ENCODE results near the gene SART3. TPM values are rescaled to one million over a fixed set of nuclear protein-coding genes. Genes with fewer than 3 reads are reported as not detected.

The SART3 gene
- total and polyA plus RNA-seq, 4 experiments from 2014 or later = 25.9 to 112 (median 76.7) TPM

DNA sequence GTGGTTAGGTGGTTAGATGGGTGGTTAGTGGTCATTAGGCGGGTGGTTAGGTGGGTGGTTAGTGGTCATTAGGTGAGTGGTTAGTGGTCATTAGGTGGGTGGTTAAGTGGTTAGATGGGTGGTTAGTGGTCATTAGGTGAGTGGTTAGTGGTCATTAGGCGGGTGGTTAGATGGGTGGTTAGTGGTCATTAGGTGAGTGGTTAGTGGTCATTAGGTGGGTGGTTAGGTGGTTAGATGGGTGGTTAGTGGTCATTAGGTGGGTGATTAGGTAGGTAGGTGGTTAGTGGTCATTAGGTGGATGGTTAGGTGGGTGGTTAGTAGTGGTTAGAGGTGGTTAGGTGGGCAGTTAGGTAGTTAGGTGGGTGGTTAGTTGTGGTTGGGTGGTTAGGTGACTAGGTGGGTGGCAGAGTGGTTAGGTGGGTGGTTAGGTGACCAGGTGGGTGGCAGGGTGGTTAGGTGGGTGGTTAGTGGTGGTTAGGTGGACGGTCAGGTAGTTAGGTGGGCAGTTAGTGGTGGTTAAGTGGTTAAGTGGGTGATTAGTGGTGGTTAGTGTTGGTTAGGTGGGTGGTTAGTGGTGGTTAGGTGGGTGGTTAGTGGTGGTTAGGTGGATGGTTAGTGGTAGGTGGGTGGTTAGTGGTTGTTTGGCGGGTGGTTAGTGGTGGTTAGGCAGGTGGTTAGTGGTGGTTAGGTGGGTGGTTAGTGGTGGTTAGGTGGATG, 44.9 kb upstream of the SART3 start:
- Histone ChIP-seq H3K27me3 (ENCODE audit: insufficient read depth, low read length) (no peaks in the 10 kb centered on the region), H3K4me1 (ENCODE audit: insufficient read depth, low read length) (no peaks in the 10 kb centered on the region), H3K36me3 (ENCODE audit: insufficient read depth, low read length) (no peaks in the 10 kb centered on the region), H3K27ac (ENCODE audit: low read depth, low read length) (no peak overlapping the region), H3K4me3 (ENCODE audit: low read length in 2 of 2) (no peak overlapping the region), H3K9me3 (ENCODE audit: control insufficient read depth in 1 of 2, low read length in 2 of 2) (no peaks in the 10 kb centered on the region)
- no peaks in the 10 kb centered on the region for H3K36me3 Mint-ChIP-seq
- H3K9me3 Mint-ChIP-seq = no peaks in the 10 kb centered on the region
- intact Hi-C loops (cut with micrococcal nuclease) = no loop called here
- no peak for DNase-seq
- H3K27ac Mint-ChIP-seq = peak overlapping the region in 3 of 7 donors; percentile 42 to 83 (median 48)
- no peaks in the 10 kb centered on the region for H3K27me3 Mint-ChIP-seq
- H3K4me3 Mint-ChIP-seq = no peak overlapping the region
- POLR2A ChIA-PET (ENCODE audit: partially characterized antibody) = no interaction called here
- no peaks in the 10 kb centered on the region for H3K4me1 Mint-ChIP-seq
- CTCF ChIA-PET (ENCODE audit: partially characterized antibody) = interaction anchor here (4.1 kb wide), 1 partner anchor 12 kb away, joined by 29 read pairs; no protein-coding TSS in a partner anchor

DNA sequence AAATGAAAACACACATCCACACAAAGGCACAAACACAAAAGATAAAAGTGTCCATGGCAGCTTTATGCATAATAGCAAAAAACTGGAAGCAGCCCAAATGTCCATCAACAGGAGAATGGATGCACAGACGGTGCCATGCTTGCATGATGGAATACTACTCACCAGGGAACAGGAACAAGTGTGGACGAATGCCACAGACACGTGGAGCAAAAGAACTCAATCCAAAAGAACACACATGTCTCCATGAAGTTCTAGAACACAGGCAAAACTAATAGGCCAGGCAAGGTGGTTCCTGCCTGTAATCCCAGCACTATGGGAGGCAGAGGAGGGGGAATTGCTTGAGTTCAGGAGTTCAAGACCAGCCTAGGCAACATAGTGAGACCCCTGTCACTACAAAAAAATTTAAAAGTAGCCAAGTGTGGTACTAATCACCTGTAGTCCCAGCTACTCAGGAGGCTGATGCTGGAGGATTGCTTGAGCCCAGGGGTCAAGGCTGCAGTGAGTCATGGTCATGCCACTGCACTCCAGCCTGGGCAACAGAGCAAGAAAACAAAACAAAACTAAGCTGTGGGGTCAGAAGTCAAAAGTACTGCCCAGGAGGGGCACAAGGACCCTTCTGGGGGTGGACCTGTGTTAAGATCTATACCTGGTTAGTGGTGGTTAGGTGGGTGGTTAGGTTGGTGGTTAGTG, 44.2 kb upstream of the SART3 start:
- H3K4me1 Mint-ChIP-seq = no peaks in the 10 kb centered on the region
- CTCF ChIA-PET (ENCODE audit: partially characterized antibody) = interaction anchor here (1.3 kb wide), 1 partner anchor 15 kb away, joined by 4 read pairs; no protein-coding TSS in a partner anchor
- H3K4me1 ChIP-seq (ENCODE audit: insufficient read depth, low read length) = no peaks in the 10 kb centered on the region
- intact Hi-C loops (cut with micrococcal nuclease) = no loop called here
- POLR2A ChIA-PET (ENCODE audit: partially characterized antibody) = no interaction called here
- no peak for DNase-seq
- H3K27ac Mint-ChIP-seq = peak overlapping the region in 1 of 7 donors; percentile 24
- H3K4me3 ChIP-seq (ENCODE audit: low read length in 2 of 2) = no peak overlapping the region
- no peaks in the 10 kb centered on the region for H3K9me3 Mint-ChIP-seq
- H3K27ac ChIP-seq (ENCODE audit: low read depth, low read length) = no peak overlapping the region
- no peak overlapping the region for H3K4me3 Mint-ChIP-seq
- no peaks in the 10 kb centered on the region for H3K9me3 ChIP-seq (ENCODE audit: control insufficient read depth in 1 of 2, low read length in 2 of 2)
- no peaks in the 10 kb centered on the region for H3K27me3 ChIP-seq (ENCODE audit: insufficient read depth, low read length)
- no peaks in the 10 kb centered on the region for H3K36me3 Mint-ChIP-seq
- no peaks in the 10 kb centered on the region for H3K27me3 Mint-ChIP-seq
- no peaks in the 10 kb centered on the region for H3K36me3 ChIP-seq (ENCODE audit: insufficient read depth, low read length)

DNA sequence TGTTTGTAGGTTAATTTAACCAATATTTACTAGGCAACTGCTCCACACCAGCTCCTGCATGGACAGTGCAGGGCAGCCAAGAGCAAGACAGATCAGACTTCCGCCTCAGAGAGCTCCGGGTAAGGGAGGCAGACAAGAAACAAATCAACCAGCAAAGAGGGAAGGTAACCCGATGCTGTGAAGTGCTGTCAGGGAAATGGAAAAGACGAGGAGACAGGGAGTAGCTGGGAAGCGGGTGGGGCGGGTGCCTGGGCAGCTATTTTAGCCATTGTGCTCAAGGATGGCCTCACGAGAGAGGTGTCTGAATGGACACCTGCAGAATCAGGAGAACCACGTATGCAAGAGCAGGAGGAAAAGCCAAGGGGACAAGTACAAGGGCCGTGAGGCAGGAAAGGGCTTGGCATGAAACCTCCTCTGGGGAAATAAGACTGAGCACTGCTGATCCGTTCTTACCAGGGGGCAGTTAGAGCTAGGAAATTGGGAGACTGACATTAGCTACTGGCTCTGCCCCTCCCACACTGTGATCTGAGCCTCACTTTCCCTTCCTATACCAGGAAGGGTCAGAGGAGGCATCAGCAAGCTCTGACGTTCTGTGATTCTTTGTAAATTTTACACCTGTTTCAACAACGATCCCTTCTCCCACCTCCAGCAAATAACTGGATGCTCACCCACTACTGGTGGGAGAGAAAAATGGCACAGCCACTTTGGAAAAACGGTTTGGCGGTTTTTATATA, 43.4 kb upstream of the SART3 start:
- no peaks in the 10 kb centered on the region for H3K4me1 Mint-ChIP-seq
- Histone ChIP-seq H3K27me3 (ENCODE audit: insufficient read depth, low read length) (no peaks in the 10 kb centered on the region), H3K36me3 (ENCODE audit: insufficient read depth, low read length) (no peaks in the 10 kb centered on the region), H3K4me3 (ENCODE audit: low read length in 2 of 2) (no peak overlapping the region), H3K4me1 (ENCODE audit: insufficient read depth, low read length) (no peaks in the 10 kb centered on the region), H3K27ac (ENCODE audit: low read depth, low read length) (no peak overlapping the region), H3K9me3 (ENCODE audit: control insufficient read depth in 1 of 2, low read length in 2 of 2) (no peaks in the 10 kb centered on the region)
- intact Hi-C loops (cut with micrococcal nuclease) = no loop called here
- no peaks in the 10 kb centered on the region for H3K27me3 Mint-ChIP-seq
- ChIA-PET POLR2A (ENCODE audit: partially characterized antibody) (no interaction called here), CTCF (ENCODE audit: partially characterized antibody) (interaction anchor here (1.0 to 1.5 kb wide), 3 partner anchors 14 to 49 kb away, joined by 3 to 4 read pairs (median 4); no protein-coding TSS in a partner anchor)
- no peak overlapping the region for H3K4me3 Mint-ChIP-seq
- H3K27ac Mint-ChIP-seq = peak overlapping the region in 1 of 7 donors; percentile 24
- H3K36me3 Mint-ChIP-seq = no peaks in the 10 kb centered on the region
- H3K9me3 Mint-ChIP-seq = no peaks in the 10 kb centered on the region
- DNase-seq = no peak

DNA sequence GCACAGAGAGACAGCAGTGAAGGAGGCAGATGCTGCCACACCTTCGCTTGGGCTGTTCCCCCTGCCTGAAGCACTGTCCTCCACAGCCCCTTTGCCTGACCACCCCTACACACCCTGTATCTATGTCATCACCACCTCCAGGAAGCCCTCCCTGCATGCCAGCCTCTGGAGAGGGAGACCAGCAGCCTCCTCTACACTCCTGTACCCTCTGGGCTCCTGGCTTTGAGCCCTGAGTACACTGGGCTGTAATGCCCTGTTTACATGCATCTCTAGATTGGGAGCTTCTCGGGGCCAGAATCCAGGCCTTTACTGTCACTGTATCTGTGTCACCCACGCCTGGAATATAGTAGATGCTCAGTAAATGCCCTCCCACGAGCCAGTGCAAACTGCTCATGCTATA, 42.8 kb upstream of the SART3 start:
- Mint-ChIP-seq H3K9me3 (no peaks in the 10 kb centered on the region), H3K27me3 (no peaks in the 10 kb centered on the region), H3K4me1 (no peaks in the 10 kb centered on the region), H3K4me3 (no peak overlapping the region), H3K36me3 (no peaks in the 10 kb centered on the region), H3K27ac (peak overlapping the region in 3 of 7 donors; percentile 48 to 64 (median 50))
- Histone ChIP-seq H3K36me3 (ENCODE audit: insufficient read depth, low read length) (no peaks in the 10 kb centered on the region), H3K27ac (ENCODE audit: low read depth, low read length) (no peak overlapping the region), H3K4me3 (ENCODE audit: low read length in 2 of 2) (no peak overlapping the region), H3K27me3 (ENCODE audit: insufficient read depth, low read length) (no peaks in the 10 kb centered on the region), H3K4me1 (ENCODE audit: insufficient read depth, low read length) (no peaks in the 10 kb centered on the region), H3K9me3 (ENCODE audit: control insufficient read depth in 1 of 2, low read length in 2 of 2) (no peaks in the 10 kb centered on the region)
- intact Hi-C loops (cut with micrococcal nuclease) = no loop called here
- no peak for DNase-seq
- ChIA-PET POLR2A (ENCODE audit: partially characterized antibody) (no interaction called here), CTCF (ENCODE audit: partially characterized antibody) (interaction anchor here (1.0 to 1.5 kb wide), 2 partner anchors 14 to 50 kb away, joined by 3 to 4 read pairs; no protein-coding TSS in a partner anchor)

DNA sequence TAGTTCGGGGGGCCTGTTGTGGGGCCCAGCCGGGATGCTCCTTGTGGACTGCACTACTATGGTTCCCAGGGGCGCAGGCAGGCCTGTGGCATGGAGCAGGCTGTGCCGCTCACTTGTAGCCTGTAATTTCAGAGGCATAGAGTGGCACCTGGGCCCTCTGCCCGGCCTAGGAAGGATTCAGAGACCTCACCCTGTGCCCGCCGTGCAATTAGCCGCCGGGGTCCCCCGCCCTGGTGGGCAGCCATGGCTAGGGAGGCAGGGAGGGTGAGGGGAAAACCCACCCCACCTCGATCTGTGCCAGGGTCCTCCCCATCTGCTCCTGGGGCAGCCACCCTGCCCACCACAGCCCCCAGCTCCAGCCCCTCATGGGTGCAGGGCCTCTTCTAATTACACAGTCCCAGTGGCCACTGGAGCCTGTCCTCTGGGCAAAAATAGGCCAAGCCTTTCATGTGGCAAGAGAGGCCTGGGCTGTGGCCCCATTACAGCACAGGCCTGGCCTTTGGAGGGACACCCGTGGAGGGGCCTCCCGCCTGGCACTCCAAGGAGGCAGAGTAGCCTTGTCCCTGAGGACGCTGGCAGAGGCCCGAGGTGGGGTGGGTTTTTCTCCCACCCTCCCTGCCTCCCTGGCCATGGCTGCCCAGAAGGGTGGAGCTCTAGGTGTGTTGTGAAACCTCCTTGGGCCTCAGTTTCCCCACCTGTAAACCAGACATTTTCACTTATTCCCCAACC, 42.2 kb upstream of the SART3 start:
- intact Hi-C loops (cut with micrococcal nuclease) = no loop called here
- H3K36me3 ChIP-seq (ENCODE audit: insufficient read depth, low read length) = no peaks in the 10 kb centered on the region
- H3K27ac ChIP-seq (ENCODE audit: low read depth, low read length) = no peak overlapping the region
- POLR2A ChIA-PET (ENCODE audit: partially characterized antibody) = no interaction called here
- H3K9me3 ChIP-seq (ENCODE audit: control insufficient read depth in 1 of 2, low read length in 2 of 2) = no peaks in the 10 kb centered on the region
- H3K4me1 Mint-ChIP-seq = no peaks in the 10 kb centered on the region
- no peaks in the 10 kb centered on the region for H3K9me3 Mint-ChIP-seq
- CTCF ChIA-PET (ENCODE audit: partially characterized antibody) = interaction anchor here (1.5 kb wide), 1 partner anchor 50 kb away, joined by 3 read pairs; no protein-coding TSS in a partner anchor
- no peaks in the 10 kb centered on the region for H3K27me3 ChIP-seq (ENCODE audit: insufficient read depth, low read length)
- H3K27me3 Mint-ChIP-seq = no peaks in the 10 kb centered on the region
- H3K4me3 Mint-ChIP-seq = no peak overlapping the region
- no peak overlapping the region for H3K4me3 ChIP-seq (ENCODE audit: low read length in 2 of 2)
- H3K4me1 ChIP-seq (ENCODE audit: insufficient read depth, low read length) = no peaks in the 10 kb centered on the region
- DNase-seq = no peak
- no peak overlapping the region for H3K27ac Mint-ChIP-seq
- H3K36me3 Mint-ChIP-seq = no peaks in the 10 kb centered on the region

DNA sequence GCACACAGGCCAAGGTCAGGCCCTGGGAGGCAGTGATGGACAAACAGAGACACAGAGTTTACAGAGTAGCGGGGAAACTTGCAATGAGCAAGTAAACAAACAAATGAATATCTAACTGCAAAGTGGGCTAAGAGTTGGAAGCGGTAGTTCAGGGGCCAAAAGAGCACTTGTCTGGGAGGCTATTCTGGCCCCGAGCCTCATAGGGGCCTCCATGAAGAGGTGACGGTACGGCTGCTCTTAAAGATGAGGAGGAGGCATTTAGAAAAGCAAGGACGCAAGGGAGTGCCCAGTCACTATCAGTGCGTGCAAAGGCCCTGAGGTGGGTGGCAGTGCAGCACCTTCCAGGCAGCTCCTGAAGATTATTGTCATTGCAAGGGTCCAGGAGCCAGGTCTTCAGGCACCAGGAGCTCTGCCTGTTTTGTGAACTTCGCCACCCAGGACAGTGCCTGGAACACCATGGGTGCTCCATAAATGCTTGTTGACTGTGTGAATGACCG, 41.3 kb upstream of the SART3 start:
- intact Hi-C loops (cut with micrococcal nuclease) = no loop called here
- Mint-ChIP-seq H3K9me3 (no peaks in the 10 kb centered on the region), H3K4me3 (no peak overlapping the region), H3K27me3 (no peaks in the 10 kb centered on the region), H3K36me3 (no peaks in the 10 kb centered on the region), H3K4me1 (no peaks in the 10 kb centered on the region), H3K27ac (no peak overlapping the region)
- CTCF ChIA-PET (ENCODE audit: partially characterized antibody) = no interaction called here
- POLR2A ChIA-PET (ENCODE audit: partially characterized antibody) = no interaction called here
- no peaks in the 10 kb centered on the region for H3K9me3 ChIP-seq (ENCODE audit: control insufficient read depth in 1 of 2, low read length in 2 of 2)
- no peak for DNase-seq
- no peak overlapping the region for H3K4me3 ChIP-seq (ENCODE audit: low read length in 2 of 2)
- H3K4me1 ChIP-seq (ENCODE audit: insufficient read depth, low read length) = no peaks in the 10 kb centered on the region
- H3K27me3 ChIP-seq (ENCODE audit: insufficient read depth, low read length) = no peaks in the 10 kb centered on the region
- H3K27ac ChIP-seq (ENCODE audit: low read depth, low read length) = no peak overlapping the region
- no peaks in the 10 kb centered on the region for H3K36me3 ChIP-seq (ENCODE audit: insufficient read depth, low read length)

DNA sequence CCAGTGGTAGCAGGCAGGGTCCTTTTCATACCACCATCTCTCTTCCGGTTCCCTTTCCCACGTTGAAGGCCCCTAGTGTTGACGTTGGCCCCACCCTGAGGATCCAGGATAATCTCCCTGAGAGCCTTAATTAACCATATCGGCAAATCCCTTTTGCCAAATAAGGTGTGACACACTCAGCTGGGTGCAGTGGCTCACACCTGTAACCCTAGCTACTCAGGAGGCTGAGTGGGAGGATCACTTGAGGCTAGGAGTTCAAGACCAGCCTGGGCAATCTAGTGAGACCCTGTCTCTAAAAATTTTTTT, 39.7 kb upstream of the SART3 start:
- Mint-ChIP-seq H3K9me3 (no peaks in the 10 kb centered on the region), H3K36me3 (no peaks in the 10 kb centered on the region), H3K4me3 (no peak overlapping the region), H3K27me3 (no peaks in the 10 kb centered on the region), H3K27ac (no peak overlapping the region), H3K4me1 (no peaks in the 10 kb centered on the region)
- no peak for DNase-seq
- no peaks in the 10 kb centered on the region for H3K9me3 ChIP-seq (ENCODE audit: control insufficient read depth in 1 of 2, low read length in 2 of 2)
- H3K36me3 ChIP-seq (ENCODE audit: insufficient read depth, low read length) = no peaks in the 10 kb centered on the region
- CTCF ChIA-PET (ENCODE audit: partially characterized antibody) = interaction anchor here (2.7 kb wide), 1 partner anchor 16 kb away, joined by 13 read pairs; no protein-coding TSS in a partner anchor
- no peak overlapping the region for H3K4me3 ChIP-seq (ENCODE audit: low read length in 2 of 2)
- no peaks in the 10 kb centered on the region for H3K27me3 ChIP-seq (ENCODE audit: insufficient read depth, low read length)
- no peaks in the 10 kb centered on the region for H3K4me1 ChIP-seq (ENCODE audit: insufficient read depth, low read length)
- intact Hi-C loops (cut with micrococcal nuclease) = no loop called here
- no peak overlapping the region for H3K27ac ChIP-seq (ENCODE audit: low read depth, low read length)
- POLR2A ChIA-PET (ENCODE audit: partially characterized antibody) = no interaction called here

Data from CD4-positive, alpha-beta memory T cell (primary cell).